SK-N-MC (cell line): ENCODE measurements around the gene ATP5F1B.

Experiments used
- DNase-seq: peaks from one replicate; pipeline ENCODE4 v3.0.0-alpha.2; 2011; ENCODE audit warnings: low read depth, low spot score
- H3K27ac ChIP-seq: fragments of 200-600 bp; sonication (generic); 2 replicates; pipeline ENCODE4 v1.5.1; 2016; ENCODE audit warnings: mixed run types
- H3K36me3 ChIP-seq: fragments of 200-600 bp; sonication (generic); 2 replicates; pipeline ENCODE4 v1.6.1; 2017; ENCODE audit warnings: antibody characterized with exemption, low read length, mixed read lengths; ENCODE audit not compliant: insufficient read depth
- H3K4me3 ChIP-seq: fragments of 200-600 bp; sonication (generic); 2 replicates; pipeline ENCODE4 v1.5.1; 2016
- H3K9ac ChIP-seq: fragments of 200-600 bp; sonication (generic); 2 replicates; pipeline ENCODE4 v1.8.0; 2017; ENCODE audit warnings: mixed run types, mixed read lengths; ENCODE audit not compliant: insufficient read length
- H3K9me3 ChIP-seq: fragments of 200-600 bp; sonication (generic); 2 replicates; pipeline ENCODE4 v1.6.1; 2017; ENCODE audit warnings: low read depth, mild to moderate bottlenecking, antibody characterized with exemption, low read length, moderate library complexity, mixed read lengths
- EZH2 ChIP-seq: fragments of 200-600 bp; sonication (generic); IDR thresholded peaks from one replicate; pipeline ENCODE4 v1.6.1; 2017; ENCODE audit warnings: antibody characterized with exemption
- FOXP2 ChIP-seq: optimal IDR thresholded peaks from 2 replicates; pipeline ENCODE3; 2011; ENCODE audit warnings: mild to moderate bottlenecking, moderate library complexity; ENCODE audit not compliant: insufficient read depth; ENCODE audit errors: extremely low read length, control extremely low read depth
- POLR2AphosphoS5 ChIP-seq: IDR thresholded peaks from 2 replicates; pipeline ENCODE4 v1.6.1; 2012; ENCODE audit warnings: mild to moderate bottlenecking, low read depth, low read length, borderline replicate concordance

The ATP5F1B gene

GRCh38 chr12:56679883-56680575, 34.2 kb upstream of the ATP5F1B start:
- H3K4me3 ChIP-seq, result no peak overlapping the region
- H3K9ac ChIP-seq, result no peak overlapping the region
- H3K36me3 ChIP-seq, result peaks cover 65% of the 10 kb centered on the region
- DNase-seq, result no peak
- TF ChIP-seq EZH2, result no peak
- TF ChIP-seq POLR2AphosphoS5, result no peak; the same call in 1 of the 2 replicates
- TF ChIP-seq FOXP2, result no peak
- peak overlapping the region; percentile 60; the same call in 1 of the 2 replicates for H3K27ac ChIP-seq
- H3K9me3 ChIP-seq, result no peaks in the 10 kb centered on the region

GRCh38 chr12:56678852-56679251, 33.1 kb upstream of the ATP5F1B start:
- DNase-seq, result no peak
- no peak overlapping the region for H3K9ac ChIP-seq
- TF ChIP-seq POLR2AphosphoS5 (no peak), EZH2 (no peak), FOXP2 (no peak)
- no peak overlapping the region for H3K4me3 ChIP-seq
- peak overlapping the region; percentile 60 for H3K27ac ChIP-seq
- H3K9me3 ChIP-seq, result no peaks in the 10 kb centered on the region
- peaks cover 63% of the 10 kb centered on the region for H3K36me3 ChIP-seq

GRCh38 chr12:56677680-56678079, 31.9 kb upstream of the ATP5F1B start:
- TF ChIP-seq POLR2AphosphoS5 (no peak; the same call in 1 of the 2 replicates), FOXP2 (no peak), EZH2 (no peak)

GRCh38 chr12:56676851-56677580, 31.2 kb upstream of the ATP5F1B start:
- Histone ChIP-seq H3K36me3 (peaks cover 67% of the 10 kb centered on the region), H3K4me3 (no peak overlapping the region), H3K9ac (no peak overlapping the region), H3K9me3 (no peaks in the 10 kb centered on the region), H3K27ac (peak overlapping the region; percentile 49; the same call in 1 of the 2 replicates)
- TF ChIP-seq EZH2 (no peak), POLR2AphosphoS5 (no peak), FOXP2 (no peak)
- DNase-seq, result no peak

More at GRCh38 chr12:56677680-56678079, 31.9 kb upstream of the ATP5F1B start:
- H3K9ac ChIP-seq, result no peak overlapping the region
- H3K27ac ChIP-seq, result peak overlapping the region; percentile 39; the same call in 1 of the 2 replicates
- no peak overlapping the region for H3K4me3 ChIP-seq
- H3K9me3 ChIP-seq, result no peaks in the 10 kb centered on the region
- H3K36me3 ChIP-seq, result peaks cover 67% of the 10 kb centered on the region
- DNase-seq, result no peak

GRCh38 chr12:56671608-56672007, 25.8 kb upstream of the ATP5F1B start:
- H3K4me3 ChIP-seq, result no peak overlapping the region
- DNase-seq, result no peak
- H3K9me3 ChIP-seq, result no peaks in the 10 kb centered on the region
- peak overlapping the region; percentile 6; the same call in 1 of the 2 replicates for H3K27ac ChIP-seq
- no peak overlapping the region for H3K9ac ChIP-seq
- no peak for TF ChIP-seq FOXP2
- TF ChIP-seq POLR2AphosphoS5, result no peak
- no peak for TF ChIP-seq EZH2
- peaks cover 80% of the 10 kb centered on the region for H3K36me3 ChIP-seq

GRCh38 chr12:56670836-56671235, 25.1 kb upstream of the ATP5F1B start:
- Histone ChIP-seq H3K36me3 (peaks cover 87% of the 10 kb centered on the region), H3K9me3 (no peaks in the 10 kb centered on the region), H3K9ac (no peak overlapping the region), H3K27ac (no peak overlapping the region; the same call in 1 of the 2 replicates), H3K4me3 (no peak overlapping the region)
- TF ChIP-seq EZH2 (no peak), FOXP2 (no peak), POLR2AphosphoS5 (no peak; the same call in 1 of the 2 replicates)
- no peak for DNase-seq

GRCh38 chr12:56668197-56668457, 22.3 kb upstream of the ATP5F1B start:
- H3K4me3 ChIP-seq, result no peak overlapping the region
- 0 out of 2 replicates have a peak overlapping the region, but pooled peaks have one; percentile 42 for H3K27ac ChIP-seq
- TF ChIP-seq EZH2, result no peak
- no peak for DNase-seq
- no peaks in the 10 kb centered on the region for H3K9me3 ChIP-seq
- no peak overlapping the region for H3K9ac ChIP-seq
- H3K36me3 ChIP-seq, result peaks cover 97% of the 10 kb centered on the region

GRCh38 chr12:56661979-56662638, 16.3 kb upstream of the ATP5F1B start:
- Histone ChIP-seq H3K9ac (no peak overlapping the region), H3K27ac (no peak overlapping the region), H3K4me3 (no peak overlapping the region), H3K36me3 (peaks cover 48% of the 10 kb centered on the region), H3K9me3 (no peaks in the 10 kb centered on the region)
- TF ChIP-seq POLR2AphosphoS5 (no peak), FOXP2 (no peak), EZH2 (no peak)
- DNase-seq, result no peak
